Liver (tissue), 3 donors: ENCODE results near the gene CA9.

ENCODE experiments used
- EGR1 ChIP-seq, 2 donors: IDR thresholded peaks; 2 replicates each; pipeline ENCODE4 v1.6.1; 2016 to 2018; ENCODE audit warnings: antibody characterized with exemption in 2 of 2, low read depth in 2 of 2
- FOXA1 ChIP-seq: IDR thresholded peaks from 2 replicates; pipeline ENCODE4 v1.6.1; 2016; ENCODE audit warnings: antibody characterized with exemption
- HNF4A ChIP-seq, 2 donors: conservative IDR thresholded peaks; 2 replicates each; pipeline ENCODE4 v1.6.1; 2016; ENCODE audit warnings: antibody characterized with exemption in 2 of 2, mild to moderate bottlenecking in 2 of 2
- JUND ChIP-seq, 2 donors: IDR thresholded peaks; 2 replicates each; pipeline ENCODE4 v1.6.1; 2016; ENCODE audit warnings: antibody characterized with exemption in 2 of 2
- MAX ChIP-seq: IDR thresholded peaks from 2 replicates; pipeline ENCODE4 v1.6.1; 2016; ENCODE audit warnings: antibody characterized with exemption
- RAD21 ChIP-seq, 2 donors: IDR thresholded peaks; 2 replicates each; pipeline ENCODE4 v1.6.1; 2016; ENCODE audit warnings: antibody characterized with exemption in 2 of 2, mild to moderate bottlenecking in 2 of 2
- SP1 ChIP-seq: IDR thresholded peaks from 2 replicates; pipeline ENCODE4 v1.6.1; 2018; ENCODE audit warnings: antibody characterized with exemption, mild to moderate bottlenecking
- TAF1 ChIP-seq: conservative IDR thresholded peaks from 2 replicates; pipeline ENCODE4 v1.6.1; 2016; ENCODE audit warnings: antibody characterized with exemption, mild to moderate bottlenecking
- YY1 ChIP-seq: IDR thresholded peaks from 2 replicates; pipeline ENCODE4 v1.6.1; 2016; ENCODE audit warnings: antibody characterized with exemption, mild to moderate bottlenecking
- ZBTB33 ChIP-seq: IDR thresholded peaks from 2 replicates; pipeline ENCODE4 v1.6.1; 2016; ENCODE audit warnings: antibody characterized with exemption
- TF ChIP-seq, protein P1 (sequence below): fragments of 150-350 bp; IDR thresholded peaks from 2 replicates; pipeline ENCODE4 v1.5.1; 2017; ENCODE audit warnings: improper control_type of control experiment, low read depth, low read length; ENCODE audit not compliant: missing input control
- TF ChIP-seq, protein P2 (sequence below): IDR thresholded peaks from 2 replicates; pipeline ENCODE4 v1.6.1; 2016; ENCODE audit warnings: antibody characterized with exemption
- TF ChIP-seq, protein P3 (sequence below): IDR thresholded peaks from 2 replicates; pipeline ENCODE4 v1.6.1; 2016; ENCODE audit warnings: antibody characterized with exemption, mild to moderate bottlenecking
- donor health status: healthy.
- donor health status: healthy.

- TF ChIP-seq, protein P1, sequence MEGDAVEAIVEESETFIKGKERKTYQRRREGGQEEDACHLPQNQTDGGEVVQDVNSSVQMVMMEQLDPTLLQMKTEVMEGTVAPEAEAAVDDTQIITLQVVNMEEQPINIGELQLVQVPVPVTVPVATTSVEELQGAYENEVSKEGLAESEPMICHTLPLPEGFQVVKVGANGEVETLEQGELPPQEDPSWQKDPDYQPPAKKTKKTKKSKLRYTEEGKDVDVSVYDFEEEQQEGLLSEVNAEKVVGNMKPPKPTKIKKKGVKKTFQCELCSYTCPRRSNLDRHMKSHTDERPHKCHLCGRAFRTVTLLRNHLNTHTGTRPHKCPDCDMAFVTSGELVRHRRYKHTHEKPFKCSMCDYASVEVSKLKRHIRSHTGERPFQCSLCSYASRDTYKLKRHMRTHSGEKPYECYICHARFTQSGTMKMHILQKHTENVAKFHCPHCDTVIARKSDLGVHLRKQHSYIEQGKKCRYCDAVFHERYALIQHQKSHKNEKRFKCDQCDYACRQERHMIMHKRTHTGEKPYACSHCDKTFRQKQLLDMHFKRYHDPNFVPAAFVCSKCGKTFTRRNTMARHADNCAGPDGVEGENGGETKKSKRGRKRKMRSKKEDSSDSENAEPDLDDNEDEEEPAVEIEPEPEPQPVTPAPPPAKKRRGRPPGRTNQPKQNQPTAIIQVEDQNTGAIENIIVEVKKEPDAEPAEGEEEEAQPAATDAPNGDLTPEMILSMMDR, result no peak
- no peak for TF ChIP-seq RAD21 (IDR thresholded peaks at IDR 0.05)
- TF ChIP-seq SP1, result no peak
- no peak for TF ChIP-seq JUND (IDR thresholded peaks at IDR 0.05)
- no peak for TF ChIP-seq YY1
- no peak for TF ChIP-seq MAX
- TF ChIP-seq ZBTB33, result no peak
- TF ChIP-seq, protein P2, sequence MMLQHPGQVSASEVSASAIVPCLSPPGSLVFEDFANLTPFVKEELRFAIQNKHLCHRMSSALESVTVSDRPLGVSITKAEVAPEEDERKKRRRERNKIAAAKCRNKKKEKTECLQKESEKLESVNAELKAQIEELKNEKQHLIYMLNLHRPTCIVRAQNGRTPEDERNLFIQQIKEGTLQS, result no peak
- TF ChIP-seq, protein P3, sequence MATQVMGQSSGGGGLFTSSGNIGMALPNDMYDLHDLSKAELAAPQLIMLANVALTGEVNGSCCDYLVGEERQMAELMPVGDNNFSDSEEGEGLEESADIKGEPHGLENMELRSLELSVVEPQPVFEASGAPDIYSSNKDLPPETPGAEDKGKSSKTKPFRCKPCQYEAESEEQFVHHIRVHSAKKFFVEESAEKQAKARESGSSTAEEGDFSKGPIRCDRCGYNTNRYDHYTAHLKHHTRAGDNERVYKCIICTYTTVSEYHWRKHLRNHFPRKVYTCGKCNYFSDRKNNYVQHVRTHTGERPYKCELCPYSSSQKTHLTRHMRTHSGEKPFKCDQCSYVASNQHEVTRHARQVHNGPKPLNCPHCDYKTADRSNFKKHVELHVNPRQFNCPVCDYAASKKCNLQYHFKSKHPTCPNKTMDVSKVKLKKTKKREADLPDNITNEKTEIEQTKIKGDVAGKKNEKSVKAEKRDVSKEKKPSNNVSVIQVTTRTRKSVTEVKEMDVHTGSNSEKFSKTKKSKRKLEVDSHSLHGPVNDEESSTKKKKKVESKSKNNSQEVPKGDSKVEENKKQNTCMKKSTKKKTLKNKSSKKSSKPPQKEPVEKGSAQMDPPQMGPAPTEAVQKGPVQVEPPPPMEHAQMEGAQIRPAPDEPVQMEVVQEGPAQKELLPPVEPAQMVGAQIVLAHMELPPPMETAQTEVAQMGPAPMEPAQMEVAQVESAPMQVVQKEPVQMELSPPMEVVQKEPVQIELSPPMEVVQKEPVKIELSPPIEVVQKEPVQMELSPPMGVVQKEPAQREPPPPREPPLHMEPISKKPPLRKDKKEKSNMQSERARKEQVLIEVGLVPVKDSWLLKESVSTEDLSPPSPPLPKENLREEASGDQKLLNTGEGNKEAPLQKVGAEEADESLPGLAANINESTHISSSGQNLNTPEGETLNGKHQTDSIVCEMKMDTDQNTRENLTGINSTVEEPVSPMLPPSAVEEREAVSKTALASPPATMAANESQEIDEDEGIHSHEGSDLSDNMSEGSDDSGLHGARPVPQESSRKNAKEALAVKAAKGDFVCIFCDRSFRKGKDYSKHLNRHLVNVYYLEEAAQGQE, result no peak
- no peak for TF ChIP-seq EGR1 (IDR thresholded peaks at IDR 0.05; ENCODE audit: low read depth in 2 of 2)
- TF ChIP-seq TAF1, result no peak
- TF ChIP-seq HNF4A (conservative IDR thresholded peaks at IDR 0.05), result no peak
- no peak for TF ChIP-seq FOXA1
These were observed 14.3 kb downstream of the CA9 start for GRCh38 chr9:35687972-35688557.
